Measurements from ENCODE around the gene SRRM3.
"Not testable (repeated sequence)": the region's sequence is repeated elsewhere in the genome, so short reads cannot be mapped to it uniquely, and the experiment has no call there.

The SRRM3 gene

DNA sequence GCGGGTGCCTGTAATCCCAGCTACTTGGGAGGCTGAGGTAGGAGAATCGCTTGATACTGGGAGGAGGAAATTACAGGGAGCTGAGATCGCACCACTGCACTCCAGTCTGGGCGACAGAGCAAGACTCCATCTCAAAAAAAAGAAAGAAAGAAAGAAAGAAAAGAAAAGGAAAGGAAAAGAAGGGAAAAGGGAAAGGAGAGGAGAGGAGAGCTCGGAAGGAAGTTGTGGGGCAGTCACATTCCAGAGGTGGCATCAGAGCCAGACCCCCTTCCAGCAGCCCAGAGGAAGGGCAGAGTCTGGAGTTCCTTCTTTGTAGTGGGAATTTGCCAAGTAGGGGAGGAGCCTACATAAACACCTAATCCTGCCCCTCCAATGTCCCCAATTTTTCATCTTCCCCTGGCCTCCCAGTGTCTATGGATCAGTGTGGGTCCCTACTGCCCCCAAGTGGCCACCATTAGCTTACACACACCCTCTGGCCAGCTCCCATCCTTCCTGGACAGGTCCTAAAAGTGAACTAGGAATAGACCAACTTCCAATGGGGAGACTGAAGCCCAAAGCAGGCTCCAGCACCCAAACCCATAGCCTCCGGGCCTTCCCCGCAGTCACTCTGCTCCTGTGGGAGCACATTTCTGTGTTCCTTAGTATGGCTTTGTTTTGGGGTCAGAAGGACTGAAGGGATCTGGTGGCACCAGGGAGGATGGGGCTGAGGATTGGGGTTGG is 61.1 kb downstream of the SRRM3 start:
- DNase-seq (ENCODE audit: low read depth), result no peak

DNA sequence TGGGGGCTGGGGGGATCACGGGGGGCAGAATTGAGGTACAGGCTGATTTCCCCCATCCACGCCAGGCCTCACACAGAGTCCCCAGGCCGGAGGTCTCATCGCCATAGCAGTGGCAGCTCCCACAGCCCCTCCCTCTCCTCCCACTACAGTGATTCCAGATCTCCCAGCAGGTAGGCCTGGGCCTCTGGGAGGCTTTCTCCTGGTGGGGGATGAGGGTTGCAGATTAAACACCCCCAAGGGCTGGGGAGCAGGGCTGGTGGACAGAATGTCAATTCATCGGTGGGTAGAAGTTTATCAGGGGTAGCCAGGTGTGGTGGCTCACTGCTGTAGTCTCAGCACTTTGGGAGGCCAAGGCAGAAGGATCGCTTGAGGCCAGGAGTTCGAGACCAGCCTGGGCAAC is 63.6 kb downstream of the SRRM3 start:
- no peak for DNase-seq (ENCODE audit: low read depth)

DNA sequence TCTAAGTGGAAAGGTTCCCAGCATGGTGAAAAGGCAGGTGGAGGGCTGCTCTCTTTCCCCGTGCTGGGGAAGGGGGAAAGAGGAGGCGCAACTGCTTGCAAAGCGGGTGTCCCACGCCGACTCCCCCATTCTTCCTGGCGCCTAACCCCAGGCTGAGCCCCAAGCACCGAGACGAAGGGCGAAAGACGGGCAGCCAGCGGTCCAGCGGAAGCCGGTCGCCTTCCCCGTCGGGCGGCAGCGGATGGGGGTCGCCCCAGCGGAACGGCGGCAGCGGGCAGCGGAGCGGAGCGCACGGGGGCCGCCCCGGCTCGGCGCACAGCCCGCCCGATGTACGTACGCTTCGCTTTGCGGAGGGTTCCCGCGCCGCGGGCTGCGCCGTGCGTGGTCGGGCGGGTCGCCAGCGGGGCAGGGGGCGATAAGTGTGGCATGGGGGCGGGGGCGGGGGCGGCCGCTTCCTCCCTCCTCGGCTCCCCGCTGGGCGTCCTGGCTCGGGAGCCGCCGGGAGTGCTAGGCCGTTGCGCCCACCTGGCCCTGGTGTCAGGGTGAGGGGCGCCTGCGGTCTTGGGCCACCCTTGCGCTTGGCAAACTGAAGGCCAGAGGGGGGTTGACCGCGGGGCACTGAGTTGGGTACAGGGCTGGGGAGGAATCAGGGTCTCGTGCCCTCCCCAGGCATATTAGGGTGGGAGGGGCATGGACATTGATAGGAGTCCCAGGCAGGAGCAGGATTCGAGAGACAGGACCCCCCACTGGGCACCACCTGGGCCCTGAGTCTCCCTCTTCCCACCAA is 65.6 kb downstream of the SRRM3 start:
- no peak for DNase-seq (ENCODE audit: low read depth)

DNA sequence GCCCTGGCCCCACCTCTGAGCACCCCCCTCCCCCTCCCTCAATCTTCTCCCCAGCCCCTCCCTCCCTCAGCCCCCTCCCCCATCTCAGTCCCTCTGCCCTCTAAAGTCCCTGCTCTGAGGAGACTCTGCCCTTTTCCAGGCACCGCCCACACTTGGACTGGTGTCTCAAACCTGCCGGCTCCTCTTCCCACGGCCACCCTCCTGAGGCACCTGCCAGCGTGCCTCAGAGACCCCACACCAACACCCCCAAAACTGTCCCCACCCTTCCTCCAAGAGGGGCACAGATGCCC is 66.1 kb downstream of the SRRM3 start:
- DNase-seq (ENCODE audit: low read depth), result no peak

DNA sequence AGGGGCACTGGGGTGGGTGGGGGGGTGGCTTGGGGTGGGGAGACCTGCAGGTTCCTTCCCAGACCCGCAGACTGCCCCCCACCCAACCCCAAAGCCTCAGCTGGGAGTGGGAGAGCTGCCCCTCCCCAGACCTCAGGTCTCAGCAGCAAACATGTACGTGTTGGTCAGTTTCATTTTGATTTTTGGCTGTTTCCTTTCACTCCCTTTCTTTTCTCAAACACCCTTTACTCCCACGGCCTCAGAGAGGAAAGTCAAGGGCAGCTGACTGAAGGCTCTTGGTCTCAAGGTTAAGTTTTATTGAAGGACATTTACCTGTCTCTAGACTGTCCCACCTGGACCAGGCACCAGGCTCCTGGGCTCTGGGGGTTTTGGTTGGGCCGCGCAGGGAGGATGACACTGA is 66.7 kb downstream of the SRRM3 start:
- no peak for DNase-seq (ENCODE audit: low read depth)

DNA sequence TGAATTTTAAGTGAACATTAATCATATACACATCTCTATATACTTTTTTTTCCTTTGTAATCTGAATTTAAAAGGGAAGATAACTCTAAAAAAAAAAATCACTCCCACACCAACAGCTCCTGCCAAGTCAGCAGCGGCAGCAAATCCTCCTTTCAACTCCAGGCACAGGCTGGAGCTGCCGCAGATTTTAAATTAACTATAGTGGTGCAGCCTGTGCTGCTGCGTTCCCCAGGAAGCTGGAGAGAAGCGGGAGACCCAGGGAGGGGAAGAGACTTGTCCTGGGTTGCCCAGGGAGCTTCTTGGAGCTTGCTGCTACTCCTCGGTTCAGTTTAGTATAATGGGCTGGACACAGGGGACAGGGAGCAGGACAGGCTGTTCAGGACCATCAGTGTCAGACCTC is 68.2 kb downstream of the SRRM3 start:
- DNase-seq (ENCODE audit: low read depth), result no peak

DNA sequence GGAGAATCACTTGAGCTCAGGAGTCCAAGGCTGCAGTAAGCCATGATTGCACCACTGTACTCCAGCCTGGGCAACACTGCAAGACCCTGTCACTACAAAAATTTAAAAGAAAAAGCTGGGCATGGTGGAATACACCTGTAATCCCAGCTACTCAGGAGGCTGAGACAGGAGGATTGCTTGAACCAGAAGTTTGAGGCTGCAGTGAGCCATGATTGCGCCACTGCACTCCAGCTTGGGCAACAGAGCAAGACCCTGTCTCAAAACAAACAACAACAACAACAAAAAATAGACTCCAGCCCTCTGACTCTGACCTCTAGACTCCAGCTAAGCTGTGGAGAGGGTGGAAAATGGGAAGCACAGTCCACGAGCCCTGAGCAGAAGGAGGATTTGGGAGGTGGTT is 69.7 kb downstream of the SRRM3 start:
- DNase-seq (ENCODE audit: low read depth), result not testable (repeated sequence)

DNA sequence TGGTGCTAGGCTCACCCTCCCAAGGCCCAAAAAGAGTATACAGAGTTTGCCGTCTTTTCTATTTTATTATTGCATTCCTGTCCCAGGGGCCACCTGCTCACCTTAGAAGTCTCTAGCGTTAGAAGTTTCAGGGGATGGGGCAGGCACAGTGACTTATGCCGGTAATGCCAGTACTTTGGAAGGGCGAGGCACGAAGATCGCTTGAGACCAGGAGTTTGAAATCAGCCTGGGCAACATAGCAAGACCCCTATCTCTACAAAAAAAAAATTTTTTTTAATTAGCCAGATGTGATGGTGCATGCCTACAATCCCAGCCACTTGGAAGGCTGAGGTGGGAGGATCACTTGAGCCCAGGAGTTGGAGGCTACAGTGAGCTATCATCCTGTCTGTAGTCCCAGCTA is 70.4 kb downstream of the SRRM3 start:
- no peak for DNase-seq (ENCODE audit: low read depth)

DNA sequence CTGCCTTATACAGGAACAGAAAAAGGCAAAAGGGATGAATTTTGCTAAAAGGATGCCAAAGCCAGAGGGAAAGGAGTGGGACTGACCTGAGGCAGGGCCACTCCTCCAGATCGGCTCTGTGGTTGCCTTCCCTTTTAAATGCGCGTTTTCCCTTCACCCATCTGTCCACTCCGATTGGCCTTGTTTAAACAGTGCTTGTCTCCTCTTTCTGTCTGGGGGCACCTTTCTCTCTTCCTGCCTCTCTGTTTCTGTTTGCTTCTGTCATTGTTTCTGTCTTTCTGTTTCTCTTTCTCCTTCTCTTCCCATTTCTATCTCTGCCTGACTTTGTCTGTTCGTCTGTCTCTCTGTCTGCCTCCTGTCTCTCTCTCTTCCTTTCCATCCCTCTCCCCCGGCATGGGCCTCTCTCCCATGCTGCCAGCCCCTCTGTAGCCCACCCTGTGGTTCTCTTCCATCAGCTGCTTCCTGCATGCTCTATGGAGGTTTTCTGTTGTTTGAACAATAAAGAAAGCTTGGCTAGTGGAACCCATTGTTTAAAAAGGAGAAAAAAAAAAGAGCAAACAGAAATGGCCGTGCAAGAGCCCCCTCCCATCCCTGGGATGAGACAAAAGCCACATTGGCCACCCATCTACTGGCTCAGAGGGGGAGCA is 71.3 kb downstream of the SRRM3 start:
- no peak for DNase-seq (ENCODE audit: low read depth)

DNA sequence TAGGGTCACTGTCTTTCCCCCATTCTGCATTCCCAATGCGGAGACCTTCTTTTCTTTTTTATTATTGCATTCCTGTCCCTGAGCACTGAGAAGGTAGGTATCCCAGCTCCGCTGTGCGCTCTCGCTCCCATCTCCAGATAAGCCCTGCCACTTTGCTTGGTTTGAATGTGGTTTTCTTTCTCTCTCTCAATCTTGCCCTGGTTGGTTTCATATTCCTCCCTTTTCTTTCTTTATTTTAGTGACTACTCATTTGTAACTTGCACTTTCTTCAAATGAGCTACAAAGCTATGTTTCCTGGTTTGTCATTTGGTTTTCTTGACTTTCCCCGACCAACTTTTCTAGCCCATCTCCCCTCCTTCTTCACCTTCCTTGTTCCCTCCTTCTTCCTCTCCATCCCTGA is 71.8 kb downstream of the SRRM3 start:
- DNase-seq (ENCODE audit: low read depth), result no peak

DNA sequence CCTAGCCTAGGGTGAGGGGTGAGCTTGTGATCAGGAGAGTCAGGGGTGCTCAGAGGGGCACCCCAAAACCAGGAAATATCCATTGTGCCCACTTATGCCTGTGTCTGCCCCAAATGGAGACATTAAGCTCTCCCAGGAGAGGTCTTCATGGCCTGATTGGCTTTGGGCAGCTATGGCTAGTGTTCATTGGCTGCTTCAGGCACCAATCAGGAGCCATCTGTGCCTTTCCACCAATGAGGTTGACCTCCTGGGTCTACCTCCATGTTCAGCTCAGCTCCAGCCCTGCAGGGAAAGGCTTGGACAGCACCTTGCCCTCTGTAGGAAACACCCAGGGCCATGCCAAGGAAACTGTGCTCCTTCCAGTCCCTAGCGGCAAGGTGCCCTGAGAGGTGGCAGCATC is 76.8 kb downstream of the SRRM3 start:
- DNase-seq (ENCODE audit: low read depth), result no peak

DNA sequence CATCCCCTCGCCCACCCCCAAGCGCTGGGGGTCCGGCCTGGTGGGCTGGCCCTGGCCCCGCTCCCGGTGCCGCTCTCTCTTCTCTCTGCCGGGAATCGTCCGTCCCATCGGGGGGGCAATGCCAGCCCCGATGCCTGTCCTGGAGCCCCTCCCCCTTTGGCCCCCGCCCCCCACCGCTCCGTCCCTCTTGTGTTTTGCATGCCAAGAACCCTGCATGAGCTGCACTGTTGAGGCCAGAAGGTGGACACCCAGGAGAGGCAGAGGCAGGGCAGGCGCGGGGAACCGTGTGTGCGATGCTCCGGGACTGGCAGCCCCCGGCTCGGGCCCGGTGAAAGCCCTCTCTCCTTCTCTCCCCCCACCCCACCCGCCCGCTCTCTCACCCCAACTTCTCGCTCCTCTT is 78.7 kb downstream of the SRRM3 start:
- no peak for DNase-seq (ENCODE audit: low read depth)

DNA sequence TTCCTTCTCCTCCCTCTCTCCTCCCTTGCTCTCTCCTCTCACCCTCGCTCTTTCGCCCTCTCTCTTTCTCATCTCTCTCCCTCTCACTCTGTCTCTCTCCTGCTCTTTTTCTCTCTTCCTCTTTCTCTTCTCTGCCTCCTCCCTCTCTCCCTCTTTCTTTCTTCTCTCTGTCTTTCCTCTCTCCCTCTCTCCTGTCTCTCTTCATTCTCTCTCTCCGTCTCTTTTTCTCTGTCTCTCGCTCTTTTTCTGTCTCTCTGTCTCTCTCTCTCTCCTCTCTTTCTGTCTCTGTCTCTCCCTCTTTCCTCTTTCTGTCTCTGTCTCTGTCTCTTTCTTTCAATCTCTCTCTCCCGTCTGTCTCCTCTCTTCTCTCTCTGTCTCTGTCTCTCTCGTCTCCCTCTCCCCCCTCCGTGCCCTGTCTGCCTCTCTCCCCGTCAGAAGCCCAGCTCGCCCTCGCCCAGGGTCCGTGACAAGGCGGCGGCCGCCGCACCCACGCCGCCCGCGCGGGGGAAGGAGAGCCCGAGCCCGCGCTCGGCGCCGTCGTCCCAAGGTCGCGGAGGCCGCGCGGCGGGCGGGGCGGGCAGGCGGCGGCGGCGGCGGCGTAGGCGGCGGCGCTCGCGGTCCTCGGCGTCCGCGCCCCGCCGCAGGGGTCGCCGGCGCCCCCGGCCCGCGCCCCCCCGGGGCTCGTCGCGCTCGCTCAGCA is 79.5 kb downstream of the SRRM3 start:
- DNase-seq (ENCODE audit: low read depth), result no peak

DNA sequence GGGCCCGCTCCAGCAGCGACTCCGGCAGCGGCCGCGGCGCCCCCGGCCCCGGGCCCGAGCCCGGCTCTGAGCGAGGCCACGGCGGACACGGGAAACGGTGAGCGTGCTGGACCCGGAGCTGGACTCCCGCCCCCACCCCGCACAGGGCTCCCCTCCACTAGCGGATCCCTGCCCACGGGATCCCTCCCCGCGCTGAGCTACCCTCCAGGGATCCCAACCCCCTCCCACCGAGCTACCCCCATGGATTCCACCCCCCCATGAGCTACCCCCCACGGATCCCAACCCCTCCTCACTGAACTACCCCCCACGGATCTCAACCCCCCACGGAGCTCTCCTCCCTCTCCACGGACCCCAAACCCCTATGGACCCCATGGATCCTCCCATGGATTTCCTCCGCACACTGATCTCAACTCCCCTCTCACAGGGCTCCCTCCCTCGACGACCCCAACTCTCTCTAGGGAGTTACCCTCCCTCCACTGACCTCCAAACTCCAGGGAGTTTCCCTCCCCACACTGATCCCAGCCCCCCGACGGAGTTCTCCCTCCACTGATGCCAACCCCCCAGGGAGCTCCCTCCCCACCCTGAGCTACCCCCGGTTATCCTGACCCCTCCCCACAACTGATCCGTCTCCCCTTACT is 80.1 kb downstream of the SRRM3 start:
- no peak for DNase-seq (ENCODE audit: low read depth)

DNA sequence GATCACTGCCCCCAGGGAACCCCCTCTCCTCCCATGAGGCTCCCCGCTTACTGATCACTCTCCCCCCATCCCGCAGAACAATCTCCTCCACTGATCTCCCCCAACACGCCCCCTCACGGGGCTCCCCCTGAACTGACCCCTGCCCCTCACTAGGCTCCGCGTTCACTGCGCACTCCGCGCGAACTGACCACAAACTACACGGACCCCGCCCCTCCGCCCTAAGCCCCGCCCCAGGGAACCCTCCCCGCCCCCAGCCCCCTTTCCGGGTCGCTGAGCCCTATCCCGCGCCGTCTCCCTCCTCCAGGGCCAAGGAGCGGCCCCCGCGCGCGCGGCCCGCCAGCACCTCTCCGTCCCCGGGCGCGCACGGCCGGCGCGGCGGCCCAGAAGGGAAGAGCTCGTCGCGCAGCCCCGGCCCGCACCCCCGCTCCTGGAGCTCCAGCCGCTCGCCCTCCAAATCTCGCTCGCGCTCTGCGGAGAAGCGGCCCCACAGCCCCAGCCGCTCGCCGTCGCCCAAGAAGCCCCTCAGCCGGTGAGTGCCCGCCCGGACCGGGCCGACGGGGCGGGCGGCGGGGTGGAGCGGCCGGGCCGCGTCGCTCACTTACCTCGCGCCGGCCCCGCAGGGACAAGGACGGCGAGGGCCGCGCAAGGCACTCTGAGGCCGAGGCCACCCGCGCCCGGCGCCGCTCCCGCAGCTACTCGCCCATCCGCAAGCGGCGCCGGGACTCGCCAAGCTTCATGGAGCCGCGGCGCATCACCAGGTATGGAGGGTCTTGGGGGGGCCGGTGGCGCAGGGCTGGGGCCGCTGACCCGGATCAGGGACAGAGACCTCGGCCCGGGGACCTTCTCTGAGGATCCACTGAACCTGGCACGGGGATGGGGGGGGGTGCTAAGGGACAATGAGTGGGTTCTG is 80.9 kb downstream of the SRRM3 start:
- no peak for DNase-seq (ENCODE audit: low read depth)

DNA sequence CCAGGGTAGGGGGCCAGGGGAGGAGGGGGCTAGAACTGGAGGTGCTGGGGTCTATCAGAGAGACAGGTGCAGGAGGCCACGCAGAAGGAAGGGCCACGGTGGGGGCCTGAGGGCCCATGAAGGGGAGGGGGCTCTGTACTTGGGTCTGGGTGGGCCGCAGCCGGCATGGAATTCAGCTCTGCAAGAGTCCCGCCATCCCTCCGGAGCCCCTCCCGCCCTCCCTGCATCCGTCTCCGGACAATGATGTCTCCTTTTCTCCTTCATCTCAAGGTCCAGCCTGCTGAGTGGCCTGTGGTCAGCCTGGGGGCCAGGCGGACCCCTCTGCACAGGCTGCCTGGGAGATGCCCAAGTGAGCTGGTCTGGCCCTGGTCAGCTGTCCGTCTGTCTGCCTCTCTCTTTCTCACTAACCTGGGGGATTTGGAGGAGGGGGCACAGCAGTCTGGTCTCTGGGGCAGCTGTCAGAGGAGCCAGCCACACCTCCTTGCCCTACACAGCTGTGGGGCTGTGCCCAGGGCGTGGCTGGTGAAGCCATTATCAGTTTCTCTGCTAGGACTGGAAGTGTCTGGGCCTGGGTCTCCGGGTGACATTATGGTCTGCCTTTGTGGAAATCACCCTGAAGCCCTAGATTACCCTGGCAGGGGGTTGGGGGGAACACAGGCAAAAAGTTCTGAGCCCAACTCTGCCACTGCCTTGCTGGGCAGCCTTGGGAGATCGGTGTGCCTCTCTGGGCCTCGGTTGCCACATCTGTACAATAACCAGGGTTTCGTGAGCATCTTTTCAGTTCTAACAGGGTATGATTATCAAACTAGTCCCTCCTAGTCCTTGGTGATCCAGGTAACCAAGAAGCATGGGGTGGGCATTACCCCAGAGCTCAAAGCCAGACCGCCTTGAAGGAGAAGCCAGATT is 81.8 kb downstream of the SRRM3 start:
- DNase-seq (ENCODE audit: low read depth), result no peak

DNA sequence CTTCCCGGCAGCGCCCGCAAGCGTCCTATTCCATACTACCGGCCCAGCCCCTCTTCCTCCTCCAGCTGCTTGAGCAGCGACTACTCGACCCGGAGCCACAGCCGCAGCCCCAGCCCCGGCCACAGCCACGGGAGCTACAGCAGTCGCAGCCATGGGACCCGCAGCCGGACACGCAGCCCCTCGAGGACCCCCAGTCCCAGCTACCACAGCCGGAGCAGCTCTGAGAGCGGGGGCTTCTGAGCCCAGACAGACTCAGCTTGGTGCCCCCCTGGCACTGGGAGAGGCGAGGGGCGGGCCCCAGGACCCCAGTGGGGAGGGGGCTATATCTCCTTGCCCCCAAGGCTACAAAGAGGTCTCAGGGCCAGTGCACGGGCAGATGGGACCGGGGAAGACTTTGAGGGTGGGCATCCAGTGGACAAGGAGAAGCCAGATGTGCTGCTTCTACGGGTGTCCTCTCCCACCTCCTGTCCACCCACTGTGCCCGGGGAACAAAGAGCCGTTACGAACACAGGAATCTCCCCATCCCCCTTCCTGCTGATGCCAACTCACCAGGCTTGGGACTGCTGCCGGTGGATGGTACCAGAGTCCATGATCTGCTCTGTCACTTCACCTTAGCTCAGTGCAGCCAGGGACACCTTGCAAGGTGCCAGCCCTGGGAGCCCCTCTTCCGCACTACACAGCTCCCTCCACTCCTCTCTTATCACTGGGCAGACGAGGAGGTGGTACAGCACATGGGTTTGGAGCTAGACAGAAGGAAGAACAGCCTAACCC is 84.1 kb downstream of the SRRM3 start:
- no peak for DNase-seq (ENCODE audit: low read depth)

DNA sequence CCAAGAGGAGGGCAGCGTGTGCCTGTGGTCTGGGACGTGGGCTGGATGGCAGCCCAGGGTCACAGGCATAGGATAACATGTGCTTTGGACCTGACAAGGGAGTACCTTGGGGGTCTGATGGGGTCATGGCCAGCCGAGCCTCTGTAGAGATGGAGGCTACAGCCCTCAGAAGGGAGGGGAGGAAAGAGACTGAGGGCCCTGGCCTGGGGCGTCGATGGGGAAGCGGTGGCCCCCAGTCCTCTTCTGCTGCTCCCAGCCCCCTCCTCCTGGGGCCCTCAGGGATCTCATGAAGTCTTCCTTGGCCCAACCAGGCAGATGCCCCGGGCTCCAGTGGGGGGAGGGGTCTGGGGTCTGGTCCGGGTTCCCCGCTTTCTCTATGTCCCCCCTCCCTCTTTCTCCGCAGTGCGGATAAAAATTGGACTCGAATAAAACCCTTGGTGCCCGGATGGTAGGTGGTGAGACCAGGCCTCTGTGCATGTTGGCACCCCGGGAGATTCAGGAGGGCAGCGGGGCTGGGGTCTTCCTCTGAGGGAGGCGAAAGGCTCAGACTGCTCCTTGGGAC is 85.2 kb downstream of the SRRM3 start:
- no peak for DNase-seq (ENCODE audit: low read depth)

DNA sequence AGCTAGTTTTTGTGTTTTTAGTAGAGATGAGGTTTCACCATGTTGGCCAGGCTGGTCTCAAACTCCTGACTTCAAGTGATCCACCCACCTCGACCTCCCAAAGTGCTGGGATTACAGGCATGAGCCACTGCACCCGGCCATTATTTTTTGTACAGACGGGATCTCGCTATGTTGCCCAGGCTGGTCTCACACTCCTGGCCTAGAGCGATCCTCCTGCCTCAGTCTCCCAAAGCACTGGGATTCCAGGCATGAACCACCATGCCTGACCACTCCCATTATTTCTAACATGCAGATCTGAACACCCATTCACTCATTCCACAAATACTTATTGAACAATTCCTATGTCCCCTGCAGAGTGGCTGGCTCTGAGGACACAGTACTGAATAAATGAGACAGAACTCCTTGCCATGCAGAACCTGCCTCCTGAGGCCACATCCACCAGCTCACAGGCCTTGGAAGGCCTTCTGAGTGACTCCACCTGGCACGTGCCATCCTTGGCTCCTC is 89.2 kb downstream of the SRRM3 start:
- DNase-seq (ENCODE audit: low read depth), result not testable (repeated sequence)
